GM18499 (cell line): ENCODE data around the gene NOL11.
"Not testable (repeated sequence)": the region's sequence is repeated elsewhere in the genome, so short reads cannot be mapped to it uniquely, and the experiment has no call there.

Source experiments
- ATAC-seq: cut with Tn5 transposase; IDR thresholded peaks from one replicate; pipeline ENCODE4 v1.9.1; 2021; ENCODE audit warnings: moderate number of reproducible peaks; ENCODE audit not compliant: insufficient read depth, unreplicated experiment

Gene NOL11

DNA sequence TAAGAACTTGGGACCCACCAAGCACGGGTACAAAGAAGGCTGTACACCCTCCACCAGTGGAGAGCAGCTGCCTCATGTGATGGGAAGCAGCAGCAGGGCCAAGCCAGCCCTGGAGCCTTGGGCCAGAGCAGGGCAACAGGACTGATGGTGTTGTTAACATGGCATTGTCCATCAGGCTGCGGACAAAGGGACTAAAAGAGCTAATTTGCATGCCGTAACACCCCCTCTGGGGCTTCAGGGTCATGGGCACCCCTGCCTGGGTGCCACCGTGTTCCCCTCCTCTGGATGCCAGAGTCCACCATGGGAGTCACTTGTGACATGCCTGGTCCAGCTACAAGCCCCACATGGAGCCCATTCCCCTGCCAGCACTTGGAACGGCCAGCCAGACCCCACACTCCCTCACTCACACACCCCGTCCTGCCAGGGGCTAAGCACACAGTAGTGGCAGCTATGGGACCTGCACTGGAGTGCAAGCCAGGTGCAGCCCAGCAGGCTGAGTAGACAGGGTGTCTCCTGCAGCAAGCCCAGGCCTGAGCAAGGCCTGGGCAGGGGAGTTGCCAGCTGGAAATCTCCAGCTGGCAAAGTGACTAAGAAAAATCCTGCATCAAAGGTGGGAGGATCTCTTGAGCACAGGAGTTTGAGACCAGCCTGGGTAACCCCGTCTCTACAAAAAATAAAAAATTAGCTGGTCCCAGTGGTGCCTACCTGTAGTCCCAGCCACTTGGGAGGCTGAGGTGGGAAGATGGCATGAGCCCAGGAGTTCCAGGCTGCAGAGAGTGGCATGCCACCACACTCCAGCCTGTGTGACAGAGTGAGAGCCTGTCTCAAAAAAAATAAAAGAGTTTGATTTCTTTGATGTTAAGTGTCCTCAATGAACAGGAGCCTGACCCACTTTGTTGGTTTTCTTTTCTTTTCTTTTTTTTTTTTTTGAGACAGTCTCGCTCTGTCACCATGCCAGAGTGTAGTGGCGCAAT is 33.7 kb downstream of the NOL11 start:
- no peak for ATAC-seq

DNA sequence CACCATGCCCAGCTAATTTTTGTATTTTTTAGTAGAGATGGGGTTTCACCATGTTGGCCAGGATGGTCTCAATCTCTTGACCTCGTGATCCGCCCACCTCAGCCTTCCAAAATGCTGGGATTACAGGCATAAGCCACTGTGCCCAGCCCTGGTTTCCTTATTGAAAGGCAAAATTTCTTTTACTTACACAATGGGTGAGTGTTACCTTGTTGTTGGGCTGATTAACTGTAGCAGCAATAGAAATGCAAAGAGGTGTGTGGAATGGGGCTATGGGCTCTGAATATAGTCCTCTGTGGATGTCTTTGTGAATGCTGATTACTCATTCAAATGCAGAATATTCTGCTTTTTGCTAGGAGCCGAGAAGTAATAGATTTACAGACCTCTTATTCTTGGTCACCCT is 34.4 kb downstream of the NOL11 start:
- not testable (repeated sequence) for ATAC-seq

DNA sequence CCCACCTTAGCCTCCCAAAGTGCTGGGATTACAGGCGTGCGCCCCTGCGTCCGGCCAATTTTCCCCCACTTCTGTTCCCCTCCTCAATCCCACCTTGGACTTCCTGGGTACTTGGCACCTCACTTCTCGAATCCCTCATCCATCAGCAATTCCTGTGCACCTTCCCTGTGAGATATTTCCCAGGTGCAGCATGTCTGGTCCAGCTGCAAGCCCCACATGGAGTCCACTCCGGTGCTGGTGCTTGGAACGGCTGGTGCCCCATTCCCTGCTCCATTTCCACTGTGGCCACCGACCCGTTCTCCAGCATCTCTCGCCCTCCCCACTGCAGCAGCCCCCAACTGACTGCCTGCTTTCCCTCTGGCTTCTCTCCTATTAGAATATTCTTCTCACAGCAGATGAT is 35.3 kb downstream of the NOL11 start:
- ATAC-seq = no peak

DNA sequence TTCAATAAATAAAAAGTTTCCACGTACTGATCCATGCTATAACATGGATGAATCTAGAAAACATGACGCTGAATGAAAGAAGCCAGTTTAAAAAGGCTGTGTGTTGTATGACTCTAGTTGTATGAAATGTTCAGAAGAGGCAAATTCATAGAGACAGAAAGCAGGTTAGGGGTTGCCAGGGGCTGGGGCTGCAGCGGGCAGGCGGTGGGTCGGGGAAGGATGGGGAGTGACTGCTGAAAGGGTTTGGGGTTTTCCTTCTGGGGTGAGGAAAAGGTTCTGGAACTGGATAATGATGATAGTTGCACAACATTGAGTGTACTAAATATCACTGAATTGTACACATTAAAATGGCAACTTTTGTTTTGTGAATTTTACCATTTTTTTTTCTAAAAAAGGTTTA is 36.3 kb downstream of the NOL11 start:
- no peak for ATAC-seq

DNA sequence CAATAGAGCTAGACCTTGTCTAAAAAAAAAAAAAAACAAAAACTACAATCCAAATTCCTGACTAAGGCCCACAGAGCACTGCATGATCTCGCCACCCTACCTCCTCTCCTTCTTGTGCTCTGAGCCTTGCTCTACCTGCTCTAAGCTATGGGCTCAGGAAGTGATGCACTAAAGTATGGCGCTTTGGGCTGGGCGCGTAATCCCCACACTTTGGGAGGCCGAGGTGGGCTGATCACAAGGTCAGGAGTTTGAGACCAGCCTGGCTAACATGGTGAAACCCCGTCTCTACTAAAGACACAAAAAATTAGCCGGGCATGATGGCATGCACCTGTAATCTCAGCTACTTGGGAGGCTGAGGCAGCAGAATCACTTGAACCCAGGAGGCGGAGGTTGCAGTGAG is 37.0 kb downstream of the NOL11 start:
- ATAC-seq = not testable (repeated sequence)

DNA sequence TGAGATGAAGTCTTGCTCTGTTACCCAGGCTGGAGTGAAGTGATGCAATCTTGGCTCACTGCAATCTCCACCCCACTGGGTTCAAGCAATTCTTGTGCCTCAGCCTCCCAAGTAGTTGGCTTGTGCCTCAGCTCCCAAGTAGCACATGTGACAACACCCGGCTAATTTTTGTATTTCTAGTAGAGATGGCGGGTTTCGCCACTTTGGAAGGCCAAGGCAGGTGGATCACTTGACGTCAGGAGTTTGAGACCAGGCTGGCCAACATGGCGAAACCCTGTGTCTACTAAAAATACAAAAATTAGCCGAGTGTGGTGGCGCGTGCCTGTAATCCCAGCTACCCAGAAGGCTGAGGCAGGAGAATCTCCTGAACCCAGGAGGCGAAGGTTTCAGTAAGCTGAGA is 39.0 kb downstream of the NOL11 start:
- not testable (repeated sequence) for ATAC-seq

DNA sequence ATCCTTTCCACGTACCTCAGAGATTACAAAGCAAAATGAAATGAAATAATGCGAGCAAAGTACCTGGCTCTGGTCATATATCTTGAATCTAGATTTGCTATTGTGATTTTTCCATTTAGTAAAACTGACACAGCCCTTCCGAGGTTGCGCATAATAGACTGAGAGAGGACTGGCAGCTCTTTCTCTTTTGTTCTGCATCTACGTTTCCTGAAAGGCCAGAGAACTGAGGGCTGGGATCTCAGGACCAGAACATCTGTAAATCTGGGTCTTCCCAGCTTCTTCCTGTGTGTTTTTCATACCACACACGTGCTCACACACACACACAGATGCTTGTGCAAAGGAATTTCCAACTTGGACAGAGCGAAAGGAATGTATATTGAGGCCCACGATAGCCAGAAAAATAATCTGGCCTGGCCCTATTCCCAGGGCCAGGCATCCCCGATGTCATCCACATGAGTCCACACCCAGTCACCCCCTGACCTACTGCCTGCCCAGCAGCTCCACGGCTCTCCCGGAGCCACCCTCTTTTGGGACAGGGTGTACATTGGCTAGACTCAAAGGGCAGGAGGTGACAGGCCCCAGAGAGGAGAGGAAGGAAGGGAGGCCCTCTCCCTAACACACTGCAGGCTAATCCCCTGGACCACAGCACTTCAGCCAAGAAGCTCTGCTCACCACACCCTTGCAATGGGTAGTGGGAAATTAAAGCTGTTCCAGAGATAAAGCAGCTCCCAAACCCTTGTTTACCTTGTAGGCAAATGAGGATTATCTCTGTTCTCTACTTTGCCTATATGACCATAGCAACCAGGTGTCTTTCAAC is 41.8 kb downstream of the NOL11 start:
- no peak for ATAC-seq

DNA sequence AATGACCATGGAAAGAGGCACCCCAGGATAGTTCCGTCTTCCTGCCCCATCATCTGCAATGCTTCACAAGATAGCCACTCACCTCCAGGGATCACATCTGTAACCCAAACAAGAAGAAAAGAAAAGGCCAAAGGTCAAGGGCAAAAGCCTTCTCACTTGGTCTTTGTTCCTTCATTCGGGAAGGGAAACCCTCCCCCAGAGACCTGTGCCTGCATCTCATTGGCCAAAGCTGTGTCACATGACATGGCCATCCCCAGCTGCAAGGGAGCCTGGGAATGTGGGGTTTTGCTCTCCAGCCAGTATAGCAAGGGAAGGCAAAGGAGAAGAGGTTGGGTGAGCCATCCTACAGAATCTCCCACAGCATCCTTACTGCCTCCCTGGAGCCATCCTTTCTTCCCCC is 47.9 kb downstream of the NOL11 start:
- no peak for ATAC-seq

DNA sequence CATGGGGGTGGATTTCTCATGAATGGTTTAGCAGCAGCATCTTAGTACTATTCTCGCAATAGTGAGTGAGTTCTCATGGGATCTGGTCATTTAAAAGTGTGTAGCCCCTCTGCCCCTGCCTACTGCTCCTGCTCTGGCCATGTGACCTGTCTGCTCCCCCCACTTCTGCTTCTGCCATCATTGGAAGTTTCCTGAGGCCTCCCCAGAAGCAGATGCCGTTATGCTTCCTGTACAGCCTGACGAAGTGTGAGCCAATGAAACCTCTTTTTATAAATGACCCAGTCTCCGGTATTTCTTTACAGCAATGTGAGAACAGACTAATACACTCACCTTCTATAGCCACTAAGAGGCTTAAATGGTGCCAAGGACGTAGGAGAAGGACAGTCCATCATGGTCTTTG is 51.5 kb downstream of the NOL11 start:
- no peak for ATAC-seq

DNA sequence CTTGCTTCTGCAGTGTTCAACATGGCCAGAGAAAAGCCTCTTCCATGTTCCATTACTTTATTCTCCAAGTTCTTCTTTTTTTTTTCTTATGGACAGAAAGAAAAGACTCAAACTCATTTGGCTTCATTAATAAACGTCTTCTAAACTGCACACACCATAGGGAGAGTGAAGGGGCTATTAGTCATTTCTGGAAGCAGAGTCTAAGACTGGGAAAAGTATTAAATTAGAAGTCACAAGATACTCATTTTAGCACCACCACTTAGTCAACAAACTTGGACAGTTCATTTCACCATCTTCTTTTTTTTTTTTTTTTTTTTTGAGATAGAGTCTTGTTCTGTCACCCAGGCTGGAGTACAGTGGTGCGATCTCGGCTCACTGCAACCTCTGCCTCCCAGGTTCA is 52.8 kb downstream of the NOL11 start:
- ATAC-seq = no peak

DNA sequence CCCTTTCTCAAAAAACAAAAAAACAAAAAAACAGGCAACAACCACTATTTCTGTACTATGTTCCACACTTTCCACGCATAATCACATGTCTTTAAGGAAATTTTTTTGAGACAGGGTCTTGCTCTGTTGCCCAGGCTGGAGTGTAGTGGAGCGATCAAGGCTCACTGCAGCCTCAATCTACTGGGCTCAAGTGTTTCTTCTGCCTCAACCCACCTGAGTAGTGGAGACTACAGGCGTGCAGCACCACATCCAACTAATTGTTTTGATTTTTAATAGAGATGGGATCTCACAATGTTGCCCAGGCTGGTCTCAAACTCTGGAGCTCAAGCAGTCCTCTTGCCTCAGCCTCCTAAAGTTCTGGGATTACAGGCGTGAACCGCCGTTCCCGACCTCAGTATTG is 54.9 kb downstream of the NOL11 start:
- no peak for ATAC-seq

DNA sequence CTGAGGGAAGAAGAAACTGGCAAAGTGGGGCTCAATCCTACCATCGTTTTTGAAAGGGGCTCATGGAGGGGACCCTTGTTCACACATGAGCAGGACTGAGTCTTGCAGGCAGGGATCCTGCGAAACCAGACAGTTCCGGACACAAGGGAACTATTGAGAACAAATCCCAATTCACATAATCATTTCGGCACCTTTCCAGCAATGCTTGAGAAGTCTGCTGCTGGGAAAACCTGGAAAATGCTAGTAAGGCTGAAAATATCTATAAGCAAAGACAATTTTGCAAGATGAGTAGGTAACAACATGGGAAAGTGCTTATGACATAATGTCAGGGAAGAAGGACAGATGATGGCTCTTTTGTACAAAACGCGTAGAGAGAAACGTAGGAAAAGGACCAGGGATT is 55.5 kb downstream of the NOL11 start:
- ATAC-seq = no peak

DNA sequence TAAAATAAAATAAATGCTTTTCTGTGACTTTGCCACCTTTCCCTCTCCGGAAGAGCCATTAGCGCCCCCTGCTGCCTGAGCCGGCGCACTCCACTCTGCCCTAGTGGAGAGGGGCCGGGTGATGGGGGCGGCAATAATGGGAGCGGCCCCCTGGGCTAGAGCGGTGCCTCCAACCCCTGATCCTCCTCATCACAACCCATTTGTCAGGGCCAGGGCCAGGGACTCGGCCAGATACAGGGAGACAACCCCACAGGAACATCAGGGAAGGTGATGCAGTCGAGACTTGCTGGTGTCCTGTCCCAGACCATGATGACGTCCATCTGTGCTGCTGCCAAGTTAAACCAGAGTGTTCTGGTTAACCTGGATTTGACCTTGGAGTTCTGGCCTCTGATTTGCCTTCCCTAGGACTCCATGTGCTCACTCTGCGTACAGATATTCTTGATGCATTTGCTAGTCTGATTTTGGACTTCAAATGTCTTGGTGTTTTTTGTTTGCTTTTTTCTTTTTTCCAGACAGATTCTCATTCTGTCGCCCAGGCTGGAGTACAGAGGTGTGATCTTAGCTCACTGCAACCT is 61.4 kb downstream of the NOL11 start:
- no peak for ATAC-seq

DNA sequence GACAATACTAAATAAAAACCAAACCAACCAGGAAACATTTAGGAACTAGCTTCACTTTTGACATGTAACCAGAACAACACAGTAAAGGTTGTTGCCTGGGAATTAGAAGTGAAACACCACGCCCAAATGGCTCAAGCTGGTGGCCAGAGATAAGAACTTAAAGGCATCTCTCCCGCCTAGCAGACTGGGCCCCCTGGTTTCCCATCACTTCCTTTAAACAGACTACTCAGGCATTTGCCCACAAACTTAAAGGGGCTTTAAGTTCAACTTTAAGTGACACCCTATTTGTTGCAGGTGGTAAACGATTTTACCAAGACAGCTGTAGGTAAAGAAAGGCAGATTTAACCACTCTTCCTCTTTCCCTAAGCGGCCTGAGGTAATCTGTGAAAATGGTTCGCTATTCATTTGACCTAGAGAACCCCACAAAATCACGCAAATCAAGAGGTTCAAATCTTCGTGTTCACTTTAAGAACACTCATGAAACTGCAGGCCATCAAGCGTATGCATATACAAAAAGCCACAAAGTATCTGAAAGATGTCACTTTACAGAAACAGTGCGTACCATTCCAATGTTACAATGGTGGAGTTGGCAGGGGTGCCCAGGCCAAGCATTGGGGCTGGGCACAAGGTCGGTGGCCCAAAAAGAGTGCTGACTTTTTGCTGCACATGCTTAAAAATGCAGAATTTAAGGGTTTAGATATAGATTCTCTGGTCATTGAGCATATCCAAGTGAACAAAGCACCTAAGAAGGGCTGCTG is 66.8 kb downstream of the NOL11 start:
- ATAC-seq = no peak

DNA sequence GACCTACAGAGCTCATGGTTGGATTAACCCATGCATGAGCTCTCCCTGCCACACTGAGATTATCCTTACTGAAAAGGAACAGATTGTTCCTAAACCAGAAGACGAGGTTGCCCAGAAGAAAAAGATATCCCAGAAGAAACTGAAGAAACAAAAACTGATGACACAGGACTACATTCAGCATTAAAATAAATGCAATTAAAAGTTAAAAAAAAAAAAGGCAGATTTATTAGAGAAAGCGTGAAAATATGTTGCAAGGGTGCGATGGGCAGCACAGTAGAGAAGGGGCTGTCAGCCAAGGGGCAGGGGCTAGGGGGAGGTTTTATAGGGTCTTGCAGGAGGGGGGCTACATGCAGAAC is 67.4 kb downstream of the NOL11 start:
- ATAC-seq = no peak

DNA sequence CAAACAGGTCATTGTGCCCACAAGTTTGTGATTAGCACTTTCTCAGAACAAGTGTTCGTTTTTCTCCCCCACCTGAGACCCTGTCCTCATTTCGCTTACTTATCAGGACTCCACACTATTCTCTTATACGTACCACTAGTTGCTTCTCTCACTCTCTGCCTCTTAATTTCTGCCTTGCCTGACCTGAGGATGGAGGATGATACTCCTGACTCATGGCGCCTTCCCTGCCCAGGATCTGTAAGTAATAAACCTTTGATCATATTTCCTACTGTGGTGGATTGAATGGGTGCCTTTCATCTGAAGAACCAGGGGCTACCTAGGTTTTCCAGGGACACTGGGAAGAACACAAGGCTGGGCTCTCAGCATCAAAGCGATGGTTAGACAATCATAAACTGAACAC is 67.8 kb downstream of the NOL11 start:
- ATAC-seq = no peak
